GM19043 (cell line): ENCODE results near the gene RYR2.
"Not testable (repeated sequence)": the region's sequence is repeated elsewhere in the genome, so short reads cannot be mapped to it uniquely, and the experiment has no call there.

Experiments
- ATAC-seq: cut with Tn5 transposase; IDR thresholded peaks from one replicate; pipeline ENCODE4 v1.9.1; 2021; ENCODE audit warnings: low read depth; ENCODE audit not compliant: unreplicated experiment

RYR2 gene

DNA sequence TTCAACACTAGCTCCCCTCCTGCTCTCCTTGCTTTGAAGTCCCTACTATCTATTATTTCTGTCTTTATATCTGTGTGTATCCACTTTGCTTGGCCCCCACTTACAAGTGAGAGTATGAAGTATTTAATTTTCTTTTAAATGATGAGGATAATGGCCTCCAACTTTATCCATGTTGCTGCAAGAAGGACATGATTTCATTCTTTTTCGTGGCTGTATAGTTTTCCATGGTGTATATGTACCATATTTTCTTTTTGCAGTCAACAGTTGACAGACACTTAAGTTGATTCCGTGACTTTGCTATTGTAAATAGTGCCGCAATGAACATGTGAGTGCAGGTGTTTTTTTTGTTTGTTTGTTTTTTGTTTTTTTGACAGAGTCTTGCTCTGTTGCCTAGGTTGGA, 483.1 kb downstream of the RYR2 start:
- ATAC-seq = no peak

DNA sequence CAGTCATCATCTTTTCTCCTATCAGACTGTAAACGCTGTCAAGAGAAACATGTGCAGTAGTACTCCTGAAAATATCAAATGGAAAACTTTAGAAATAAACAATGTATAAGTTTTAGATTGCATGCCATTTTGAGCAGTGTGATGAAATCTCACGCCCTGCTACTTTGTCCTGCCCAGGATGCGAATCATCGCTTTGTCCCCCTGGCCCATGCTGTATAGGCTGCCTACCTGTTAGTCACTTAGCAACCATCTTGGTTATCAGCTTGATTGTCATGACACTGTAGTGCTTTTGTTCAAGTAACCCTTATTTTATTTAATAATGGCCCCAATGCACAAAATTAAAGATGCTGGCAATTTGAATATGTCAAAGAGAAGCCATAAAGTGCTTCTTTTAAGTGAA, 485.8 kb downstream of the RYR2 start:
- no peak for ATAC-seq

DNA sequence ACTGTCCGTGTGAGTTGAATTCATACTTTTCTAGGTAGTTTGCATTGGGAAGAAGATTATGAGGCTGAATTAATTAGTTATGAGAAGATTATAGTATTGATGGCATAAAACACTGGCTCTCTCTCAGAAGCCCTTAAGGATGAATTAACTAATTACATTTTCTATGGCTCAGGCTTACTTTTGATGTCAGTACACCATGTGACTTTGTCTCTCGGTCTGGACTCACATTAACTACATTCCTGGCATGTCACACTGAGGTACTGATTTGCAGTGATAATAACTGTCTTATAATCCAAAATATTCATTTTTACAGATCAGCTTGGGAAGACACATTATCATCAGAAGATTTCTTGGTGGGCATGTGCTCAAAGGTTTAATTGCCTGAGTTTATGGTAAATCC, 486.6 kb downstream of the RYR2 start:
- no peak for ATAC-seq

DNA sequence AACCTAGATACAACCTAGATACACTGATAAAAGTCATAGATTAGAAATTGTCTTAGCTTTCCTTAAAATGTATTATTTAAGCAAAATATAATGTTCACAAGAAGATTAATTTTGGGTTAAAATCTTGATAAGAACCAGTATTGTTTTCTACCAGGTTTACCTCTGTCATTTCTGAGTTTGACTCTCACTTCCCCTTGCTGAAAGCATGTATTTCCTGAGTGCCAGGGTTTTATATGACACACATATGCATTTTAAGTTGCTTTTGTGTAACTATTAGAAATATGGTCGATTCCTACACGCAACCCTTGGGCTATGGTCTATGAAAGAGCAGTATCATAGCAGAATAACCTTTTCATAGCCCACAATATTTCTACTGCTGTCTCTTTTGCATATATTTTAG, 497.1 kb downstream of the RYR2 start:
- no peak for ATAC-seq

DNA sequence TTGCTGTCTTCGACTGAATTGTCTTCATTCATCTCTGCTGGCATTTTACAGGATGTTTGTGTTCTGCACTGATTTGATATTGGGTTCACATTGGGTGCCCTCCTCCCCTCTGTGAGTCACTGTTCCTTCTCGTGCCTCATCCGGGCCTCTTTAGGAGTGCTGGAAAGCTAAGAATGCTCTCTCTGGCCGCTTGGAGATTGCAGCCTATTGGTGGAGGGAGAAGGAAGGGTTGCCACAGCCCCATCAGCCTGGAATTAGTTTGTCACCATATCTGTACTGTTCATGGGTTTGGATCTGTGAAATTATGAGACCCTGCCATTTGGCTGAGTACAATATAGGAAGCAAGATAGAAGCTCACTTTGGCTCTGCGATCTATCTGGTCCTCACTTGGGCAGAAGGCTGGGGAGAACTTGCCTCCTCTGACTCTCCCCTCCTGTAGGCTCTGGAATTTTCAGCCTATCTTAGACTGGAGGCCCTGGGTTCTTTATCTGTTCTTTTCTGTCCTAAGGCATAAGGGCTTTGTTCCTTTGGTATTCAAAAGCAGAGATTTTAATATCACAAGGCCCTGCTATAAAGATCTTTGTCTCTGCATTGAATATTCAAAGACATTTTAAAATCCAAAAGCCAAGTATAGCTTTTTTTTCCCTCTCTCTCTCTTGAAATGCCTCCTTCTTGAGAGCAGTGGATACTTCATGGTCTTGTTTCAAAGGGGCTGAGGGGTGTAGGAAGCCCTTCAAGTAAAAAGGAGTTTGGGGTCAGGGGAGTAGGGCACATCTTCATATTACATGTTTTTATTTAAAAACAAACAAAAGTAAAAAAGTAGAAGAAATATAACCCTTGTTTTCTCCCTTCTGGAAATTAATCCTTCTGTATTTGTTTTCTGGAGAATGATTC, 500.8 kb downstream of the RYR2 start:
- ATAC-seq = no peak

DNA sequence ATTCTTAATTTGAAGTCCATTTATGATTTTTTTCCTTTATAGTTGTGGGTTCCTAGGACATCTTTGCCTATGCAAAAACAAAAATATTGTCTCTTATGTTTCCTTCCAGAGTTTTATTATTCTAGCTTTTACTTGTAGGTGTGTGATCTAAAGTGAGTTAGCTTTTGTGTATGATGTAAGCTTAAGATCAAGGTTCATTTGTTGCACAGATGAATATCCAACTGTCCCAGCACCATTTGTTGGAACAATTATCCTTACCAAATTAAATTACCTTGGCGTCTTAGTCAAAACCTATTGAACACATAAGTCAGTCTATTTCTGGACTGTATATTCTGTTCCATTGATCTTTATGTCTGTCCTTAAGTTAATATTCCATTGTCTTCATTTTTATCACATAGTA, 511.1 kb downstream of the RYR2 start:
- no peak for ATAC-seq

DNA sequence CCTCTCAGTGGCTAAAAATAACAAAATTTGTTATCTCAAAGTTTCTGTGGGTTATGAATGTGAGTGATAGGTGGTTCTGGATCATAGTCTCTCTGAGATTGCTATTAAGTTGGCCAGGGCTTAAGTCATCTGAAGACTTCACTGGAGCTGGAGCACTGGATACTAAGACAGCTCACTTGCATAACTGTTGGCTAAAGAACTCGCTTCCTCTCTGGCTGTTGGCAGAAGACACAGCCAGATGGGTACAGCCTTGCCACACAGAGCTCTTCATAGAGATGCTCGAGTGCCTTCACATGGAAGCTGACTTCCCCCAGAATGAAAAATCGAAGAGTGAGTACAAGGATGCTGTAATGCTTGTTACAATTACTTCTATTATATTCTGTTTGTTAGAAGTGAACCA, 514.9 kb downstream of the RYR2 start:
- ATAC-seq = no peak

DNA sequence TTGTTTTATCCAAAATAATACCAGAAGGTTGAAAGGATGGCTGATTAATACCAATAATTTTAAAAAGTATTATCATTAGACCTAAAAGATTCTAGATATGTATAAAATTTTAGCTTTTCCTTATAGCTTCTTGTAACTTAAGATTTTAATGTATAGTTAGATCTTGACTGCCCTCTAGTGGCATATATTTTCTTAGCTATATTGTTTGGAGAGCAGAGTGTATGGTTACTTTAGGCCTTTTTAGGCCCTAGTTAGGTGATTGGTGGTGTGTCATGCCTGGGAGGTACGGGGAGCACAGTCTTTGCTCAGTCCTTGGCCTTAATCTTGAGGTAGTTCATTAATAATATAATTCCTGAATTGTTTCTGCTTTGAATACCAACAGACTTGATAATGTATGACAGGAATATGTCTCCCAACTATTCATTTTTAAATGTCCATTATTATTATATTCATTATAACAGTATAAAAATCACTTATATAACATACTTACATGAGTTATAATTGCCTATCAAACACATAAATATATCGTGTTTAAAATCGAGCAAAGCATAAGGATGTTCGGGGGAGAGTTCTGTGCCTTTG, 520.3 kb downstream of the RYR2 start:
- peak; percentile 81 for ATAC-seq

DNA sequence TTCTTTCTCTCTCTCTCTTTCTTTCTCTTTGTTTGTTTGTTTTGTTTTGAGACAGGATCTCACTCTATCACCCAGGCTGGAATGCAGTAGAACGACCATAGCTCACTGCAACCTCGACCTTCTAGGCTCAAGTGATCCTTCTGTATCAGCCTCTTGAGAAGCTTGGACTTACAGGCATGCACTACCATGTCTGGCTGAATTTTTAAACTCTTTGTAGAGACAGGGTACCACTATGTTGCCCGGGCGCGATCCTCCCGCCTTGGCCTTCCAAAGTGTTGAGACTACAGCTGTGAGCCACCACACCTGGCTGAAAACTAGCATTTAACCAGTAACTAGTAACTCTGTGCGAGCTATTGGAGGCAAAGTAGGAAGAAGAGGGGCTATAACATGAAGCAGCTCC, 523.3 kb downstream of the RYR2 start:
- ATAC-seq = no peak

DNA sequence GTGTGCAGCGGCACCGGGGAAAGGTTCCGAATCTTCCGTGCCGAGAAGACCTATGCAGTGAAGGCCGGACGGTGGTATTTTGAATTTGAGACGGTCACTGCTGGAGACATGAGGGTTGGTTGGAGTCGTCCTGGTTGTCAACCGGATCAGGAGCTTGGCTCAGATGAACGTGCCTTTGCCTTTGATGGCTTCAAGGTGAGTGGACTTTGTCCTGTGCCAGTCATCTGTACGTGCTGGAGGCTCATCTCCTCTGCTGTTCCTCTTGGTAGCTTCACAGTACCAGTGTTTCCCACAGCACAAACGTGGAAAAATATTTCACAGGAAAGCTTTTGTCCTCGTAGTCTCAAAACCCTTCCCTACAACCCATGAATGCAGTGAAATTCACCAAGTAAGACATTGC, 524.6 kb downstream of the RYR2 start:
- ATAC-seq = no peak

DNA sequence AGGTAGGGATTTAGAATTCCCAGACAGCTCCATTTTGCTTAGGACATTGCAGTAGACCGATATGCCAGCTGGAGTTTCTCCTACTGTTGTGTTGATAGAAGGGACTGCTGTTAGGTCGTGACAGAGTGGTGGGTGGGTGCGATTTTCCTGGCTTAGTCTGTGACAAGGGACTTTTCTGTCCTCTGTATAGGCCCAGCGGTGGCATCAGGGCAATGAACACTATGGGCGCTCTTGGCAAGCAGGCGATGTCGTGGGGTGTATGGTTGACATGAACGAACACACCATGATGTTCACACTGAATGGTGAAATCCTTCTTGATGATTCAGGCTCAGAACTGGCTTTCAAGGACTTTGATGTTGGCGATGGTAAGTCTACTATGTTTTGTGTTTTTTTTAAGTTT, 527.0 kb downstream of the RYR2 start:
- no peak for ATAC-seq

DNA sequence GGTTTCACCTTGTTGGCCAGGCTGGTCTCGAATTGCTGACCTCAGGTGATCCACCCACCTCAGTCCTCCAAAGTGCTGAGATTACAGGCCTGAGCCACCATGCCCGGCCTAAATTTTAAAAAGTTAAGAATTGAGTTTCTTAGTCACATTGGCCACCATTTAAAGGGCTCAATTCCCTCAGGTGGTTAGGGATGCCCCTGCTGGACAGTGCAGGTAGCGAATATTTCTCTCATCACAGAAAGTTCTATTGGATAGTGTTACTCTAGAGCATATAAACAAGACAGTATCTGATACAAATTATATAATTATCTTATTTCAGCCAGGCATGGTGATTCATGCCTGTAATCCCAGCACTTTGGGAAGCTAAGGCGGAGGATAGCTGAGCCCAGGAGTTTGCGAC, 528.5 kb downstream of the RYR2 start:
- ATAC-seq = no peak

DNA sequence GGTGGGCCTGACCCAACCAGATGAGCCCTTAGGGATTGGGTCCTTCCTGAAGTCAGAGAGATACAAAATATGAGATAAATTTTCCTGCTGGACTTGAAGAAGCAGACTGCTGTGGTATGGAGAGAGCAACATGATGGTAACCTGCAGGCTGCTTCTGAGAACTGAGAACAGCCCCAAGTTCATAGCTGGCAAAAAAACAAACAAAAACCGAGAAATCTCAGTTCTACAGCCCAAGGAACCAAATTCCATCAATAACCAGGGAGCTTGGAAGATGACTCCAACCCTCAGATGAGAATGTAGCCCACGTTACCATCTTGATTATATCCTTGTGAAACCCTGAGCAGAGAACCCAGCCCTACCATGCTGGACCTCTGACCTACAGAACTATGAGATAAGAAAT, 532.6 kb downstream of the RYR2 start:
- ATAC-seq = no peak

DNA sequence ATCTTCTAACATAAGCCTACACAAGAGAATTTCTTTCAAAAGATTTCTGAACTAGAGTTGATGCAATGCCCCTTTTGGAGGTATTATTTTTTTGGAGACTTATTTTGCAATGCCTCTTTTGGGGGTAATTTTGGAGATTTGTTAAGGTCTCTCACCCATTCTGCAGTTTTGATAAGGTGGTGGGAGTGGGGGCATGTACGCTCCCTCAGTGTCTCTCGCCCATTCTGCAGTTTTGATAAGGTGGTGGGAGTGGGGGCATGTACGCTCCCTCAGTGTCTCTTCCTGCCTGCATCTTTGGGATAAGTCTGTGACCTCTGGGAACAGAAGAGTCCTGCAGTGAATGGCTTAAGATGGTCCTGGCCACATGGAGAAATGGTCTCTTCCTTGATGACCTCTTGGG, 536.6 kb downstream of the RYR2 start:
- ATAC-seq = no peak

DNA sequence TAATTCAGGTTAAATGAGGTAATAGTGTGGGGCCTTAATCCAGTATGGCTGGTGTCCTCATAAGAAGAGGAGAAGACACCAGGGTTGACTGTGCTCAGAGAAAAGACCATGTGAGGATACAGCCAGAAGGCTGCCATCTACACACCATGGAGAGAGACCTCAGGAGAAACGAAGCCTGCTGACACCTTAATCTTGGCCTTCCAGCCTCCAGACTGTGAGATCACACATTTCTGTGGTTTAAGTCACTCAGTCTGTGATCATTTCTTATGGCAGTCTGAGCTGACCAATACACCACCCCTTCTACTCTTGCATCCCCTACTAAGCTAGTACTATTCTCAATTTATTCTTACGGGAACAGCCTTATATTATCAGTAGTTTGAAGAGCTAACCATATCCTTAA, 538.7 kb downstream of the RYR2 start:
- ATAC-seq = no peak

DNA sequence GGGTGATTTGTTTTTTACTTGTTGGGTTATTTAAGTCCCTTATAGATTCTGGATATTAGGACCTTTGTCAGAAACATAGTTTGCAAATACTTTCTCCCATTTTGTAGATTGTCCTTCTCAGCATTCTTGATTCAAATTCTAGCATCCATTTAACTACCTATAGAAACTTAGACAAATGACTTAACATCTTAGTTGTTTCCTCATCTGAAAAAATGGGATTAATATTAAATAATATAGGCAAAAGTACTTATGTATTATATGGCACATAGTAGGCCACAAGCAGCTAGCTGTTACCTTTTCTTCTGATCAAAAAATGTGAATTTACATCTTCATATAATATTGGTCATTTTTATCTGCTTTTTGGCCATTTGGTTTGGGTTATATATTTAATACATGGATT, 541.3 kb downstream of the RYR2 start:
- ATAC-seq = no peak

DNA sequence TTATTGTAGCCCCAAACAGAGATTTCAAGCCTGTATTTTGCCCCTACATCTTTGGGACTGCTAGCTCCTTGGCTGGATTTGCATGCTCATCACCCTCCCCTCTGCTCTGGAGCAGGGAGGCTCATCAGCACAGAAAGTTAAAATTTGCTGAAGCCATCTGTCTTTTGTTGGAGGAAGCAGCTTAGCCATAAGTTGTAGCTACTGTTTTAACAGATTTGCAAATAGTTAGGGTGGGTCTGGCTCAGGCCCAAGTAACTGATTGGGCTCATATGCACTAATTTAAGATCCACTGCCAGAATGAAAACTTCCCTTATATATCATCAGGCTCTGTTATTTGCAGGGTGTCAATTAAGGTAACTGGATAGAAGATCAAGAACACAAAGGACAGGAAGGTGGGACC, 541.8 kb downstream of the RYR2 start:
- ATAC-seq = no peak

DNA sequence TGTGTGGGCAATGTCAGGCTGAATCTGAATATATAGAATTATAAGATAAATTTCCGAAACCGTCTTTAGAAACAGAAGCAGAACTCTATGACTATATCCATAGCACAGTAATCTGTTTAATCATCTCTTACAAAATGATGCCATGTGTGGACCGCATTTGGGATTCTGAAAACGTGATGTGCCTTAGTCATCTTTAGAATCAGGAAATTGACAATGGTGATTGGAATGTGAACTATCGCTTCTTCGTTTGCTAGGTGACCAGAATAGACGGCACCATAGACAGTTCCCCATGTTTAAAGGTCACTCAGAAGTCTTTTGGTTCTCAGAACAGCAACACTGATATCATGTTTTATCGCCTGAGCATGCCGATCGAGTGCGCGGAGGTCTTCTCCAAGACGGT, 548.4 kb downstream of the RYR2 start:
- no peak for ATAC-seq

DNA sequence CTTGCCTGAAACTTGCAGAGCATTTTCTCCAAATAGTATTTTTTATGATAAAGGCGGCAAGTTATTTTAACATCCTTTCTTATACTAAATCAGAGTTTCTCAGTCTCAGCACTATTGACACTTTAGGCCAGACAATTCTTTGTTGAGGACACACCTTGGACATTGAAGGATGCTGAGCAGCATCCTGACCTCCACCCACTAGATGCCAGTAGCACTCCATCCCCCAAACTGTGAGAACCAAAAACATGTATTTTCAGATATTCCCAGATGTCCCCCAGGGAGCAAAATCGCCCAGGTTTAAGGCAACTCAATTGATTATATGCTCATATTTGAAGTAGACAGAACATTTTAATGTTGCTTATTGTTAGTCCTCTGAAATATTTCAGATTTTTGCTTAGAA, 549.4 kb downstream of the RYR2 start:
- no peak for ATAC-seq

DNA sequence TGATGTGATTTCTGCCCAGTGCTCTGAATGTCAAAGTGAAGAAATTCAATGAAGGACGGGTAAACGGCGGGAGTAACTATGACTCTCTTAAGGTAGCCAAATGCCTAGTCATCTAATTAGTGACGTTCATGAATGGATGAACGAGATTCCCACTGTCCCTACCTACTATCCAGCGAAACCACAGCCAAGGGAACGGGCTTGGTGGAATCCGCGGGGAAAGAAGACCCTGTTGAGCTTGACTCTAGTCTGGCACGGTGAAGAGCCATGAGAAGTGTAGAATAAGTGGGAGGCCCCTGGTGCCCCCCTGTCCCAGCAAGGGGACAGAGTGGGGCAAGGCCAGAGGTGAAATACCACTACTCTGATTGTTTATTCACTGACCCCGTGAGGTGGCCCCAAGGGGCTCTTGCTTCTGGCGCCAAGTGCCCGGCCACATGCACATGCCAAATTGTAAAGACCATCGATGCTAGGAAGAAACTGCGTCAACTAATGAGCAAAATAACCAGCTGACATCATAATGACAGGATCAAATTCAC, 561.1 kb downstream of the RYR2 start:
- not testable (repeated sequence) for ATAC-seq

DNA sequence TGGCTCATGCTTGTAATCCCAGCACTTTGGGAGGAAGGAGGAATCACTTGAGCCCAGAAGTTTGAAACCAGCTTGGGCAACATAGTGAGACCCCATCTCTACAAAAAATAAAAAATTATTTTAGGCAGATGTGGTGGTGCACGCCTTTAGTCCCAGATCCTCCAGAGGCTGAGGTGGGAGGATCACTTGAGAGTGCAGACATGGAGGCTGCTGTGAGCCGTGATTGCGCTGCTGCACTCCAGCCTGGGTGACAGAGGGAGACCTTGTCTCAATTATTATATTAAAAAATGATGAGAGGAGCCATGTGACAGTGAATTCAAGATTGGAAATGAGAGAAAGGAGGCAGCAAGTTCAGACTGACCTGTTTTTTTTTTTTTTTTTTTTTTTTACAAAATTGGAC, 566.4 kb downstream of the RYR2 start:
- no peak for ATAC-seq

DNA sequence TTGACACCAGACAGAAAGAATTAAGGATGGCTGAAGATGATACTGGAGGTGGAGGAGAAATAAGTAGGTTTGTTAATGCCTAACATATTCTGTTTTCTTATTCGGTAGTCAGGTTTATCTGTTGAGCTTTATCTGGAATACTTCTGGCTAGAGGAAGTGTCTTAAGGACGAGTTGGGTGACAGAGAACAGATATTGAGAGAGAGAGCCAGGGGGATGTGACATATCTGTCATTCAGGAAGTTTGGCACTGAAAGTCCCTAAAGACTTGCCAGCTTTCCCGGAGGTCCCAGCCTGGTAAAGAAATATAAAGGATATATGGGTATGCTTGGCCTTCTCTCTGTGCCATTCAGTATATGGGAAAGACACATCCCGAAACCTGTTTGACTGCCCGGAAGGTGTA, 568.2 kb downstream of the RYR2 start:
- ATAC-seq = no peak
